ENCODE data around the gene ABCC3.
A peak's percentile ranks its signal among the peaks of the same experiment; 100 is the strongest.

ABCC3 gene

GRCh38 chr17:50627782-50628601, 6.7 kb upstream of the ABCC3 start:
- H3K4me3 ChIP-seq (ENCODE audit: low read depth, low read length), result no peak overlapping the region

GRCh38 chr17:50629902-50630301, 4.8 kb upstream of the ABCC3 start:
- H3K4me3 ChIP-seq (ENCODE audit: low read depth, low read length), result no peak overlapping the region

- H3K4me3 ChIP-seq (ENCODE audit: low read depth, low read length), result no peak overlapping the region
These were observed 4.0 kb upstream of the ABCC3 start for GRCh38 chr17:50630524-50631194.

- no peak overlapping the region for H3K4me3 ChIP-seq (ENCODE audit: low read depth, low read length)
These were observed 3.3 kb upstream of the ABCC3 start for GRCh38 chr17:50631195-50631907.

GRCh38 chr17:50631908-50632571, 2.6 kb upstream of the ABCC3 start:
- H3K4me3 ChIP-seq (ENCODE audit: low read depth, low read length), result no peak overlapping the region

GRCh38 chr17:50632637-50633036, 2.0 kb upstream of the ABCC3 start:
- H3K4me3 ChIP-seq (ENCODE audit: low read depth, low read length), result no peak overlapping the region

GRCh38 chr17:50633683-50634082, 998 bp upstream of the ABCC3 start:
- H3K4me3 ChIP-seq (ENCODE audit: low read depth, low read length), result no peak overlapping the region

GRCh38 chr17:50634915-50635731, 442 bp downstream of the ABCC3 start:
- H3K4me3 ChIP-seq (ENCODE audit: low read depth, low read length), result peak overlapping the region; percentile 39

GRCh38 chr17:50635732-50635981, 976 bp downstream of the ABCC3 start:
- H3K4me3 ChIP-seq (ENCODE audit: low read depth, low read length), result no peak overlapping the region

- H3K4me3 ChIP-seq (ENCODE audit: low read depth, low read length), result no peak overlapping the region
These were observed 1.5 kb downstream of the ABCC3 start for GRCh38 chr17:50635982-50636803.

- H3K4me3 ChIP-seq (ENCODE audit: low read depth, low read length), result no peak overlapping the region
These were observed 2.1 kb downstream of the ABCC3 start for GRCh38 chr17:50636804-50637195.

GRCh38 chr17:50637829-50638605, 3.3 kb downstream of the ABCC3 start:
- H3K4me3 ChIP-seq (ENCODE audit: low read depth, low read length), result no peak overlapping the region

- no peak overlapping the region for H3K4me3 ChIP-seq (ENCODE audit: low read depth, low read length)
These were observed 3.9 kb downstream of the ABCC3 start for GRCh38 chr17:50638606-50638965.

GRCh38 chr17:50638966-50639713, 4.5 kb downstream of the ABCC3 start:
- H3K4me3 ChIP-seq (ENCODE audit: low read depth, low read length), result no peak overlapping the region

GRCh38 chr17:50640686-50641351, 6.1 kb downstream of the ABCC3 start:
- H3K4me3 ChIP-seq (ENCODE audit: low read depth, low read length), result no peak overlapping the region

GRCh38 chr17:50641357-50641756, 6.7 kb downstream of the ABCC3 start:
- H3K4me3 ChIP-seq (ENCODE audit: low read depth, low read length), result no peak overlapping the region

GRCh38 chr17:50642071-50642721, 7.5 kb downstream of the ABCC3 start:
- no peak overlapping the region for H3K4me3 ChIP-seq (ENCODE audit: low read depth, low read length)
